K562 (cell line): Measurements from ENCODE around the gene FOXA3. TPM values are rescaled to one million over a fixed set of nuclear protein-coding genes. Genes with fewer than 3 reads are reported as not detected.
A peak's percentile ranks its signal among the peaks of the same experiment; 100 is the strongest.

Experiments used
- BRCA1 ChIP-seq, 2 experiments: fragments of 450-650 bp in 1 of 2; sonication (generic) in 1 of 2; formaldehyde crosslinking in 1 of 2; IDR thresholded peaks; 2 replicates each; pipeline versions ENCODE4 v1.5.0 to v1.6.1; 2017 to 2020; ENCODE audit warnings: mild to moderate bottlenecking in 1 of 2, missing genetic modification reagents in 1 of 2
- MBD2 ChIP-seq: sonication (generic); IDR thresholded peaks from 2 replicates; pipeline ENCODE4 v1.6.1; 2016; ENCODE audit warnings: low read depth, borderline replicate concordance
- POLR2AphosphoS5 ChIP-seq: IDR thresholded peaks from 2 replicates; pipeline ENCODE4 v1.6.1; 2011; ENCODE audit warnings: mild to moderate bottlenecking, low read depth, low read length, moderate library complexity; ENCODE audit not compliant: control insufficient read depth, insufficient read depth
- ZC3H4 ChIP-seq: sonication (generic); formaldehyde crosslinking; IDR thresholded peaks from 2 replicates; pipeline ENCODE4 v1.9.0; 2021; ENCODE audit warnings: missing genetic modification reagents, borderline replicate concordance
- polyA plus RNA-seq, 8 experiments: library from polyadenylated mRNA; depleted of rRNA in 4 of 8; stranded (reverse) in 5 of 8; unstranded in 3 of 8; fragments of >200 nt; fragmentation: Nextera tagmentation in 2 of 8; fragmentation: Illumina TruSeq in 1 of 8; extraction: Ambion mirVana in 2 of 8; extraction: Trizol in 1 of 8; gene quantifications; 2 replicates each; pipeline versions ENCODE4 v1.2.1 to v1.2.3, GENCODE V29; 2011 to 2014; ENCODE audit warnings: inconsistent platforms in 1 of 8, missing spikeins in 1 of 8
- total RNA-seq, 7 experiments: library from RNA; depleted of rRNA in 6 of 7; stranded (reverse); fragments of >200 nt in 6 of 7; fragmentation: Illumina TruSeq in 2 of 7; extraction: Trizol in 2 of 7; gene quantifications; 2 replicates each; pipeline versions ENCODE4 v1.2.1 to v1.2.3, GENCODE V29; 2011 to 2021; ENCODE audit warnings: low replicate concordance in 1 of 7
- TF ChIP-seq, protein P1 (sequence below): fragments of 450-650 bp; formaldehyde crosslinking; IDR thresholded peaks from 2 replicates; pipeline ENCODE4 v1.4.0; 2020; ENCODE audit warnings: mild to moderate bottlenecking, moderate library complexity
- TF ChIP-seq, protein P2 (sequence below): fragments of 450-650 bp; IDR thresholded peaks from one replicate; pipeline ENCODE4 v1.6.1; 2018; ENCODE audit warnings: mild to moderate bottlenecking, moderate library complexity; ENCODE audit not compliant: partially characterized antibody
- TF ChIP-seq, protein P3 (sequence below): sonication (generic); formaldehyde crosslinking; IDR thresholded peaks from 2 replicates; pipeline ENCODE4 v1.8.1; 2022; ENCODE audit warnings: missing genetic modification reagents
- TF ChIP-seq, protein P4 (sequence below): fragments of 450-650 bp; IDR thresholded peaks from 2 replicates; pipeline ENCODE4 v1.6.1; 2016; ENCODE audit warnings: mild to moderate bottlenecking, moderate library complexity
- TF ChIP-seq, protein P5 (sequence below): IDR thresholded peaks from 2 replicates; pipeline ENCODE4 v1.6.1; 2011; ENCODE audit not compliant: insufficient read length; ENCODE audit errors: extremely low read depth

The FOXA3 gene
- total and polyA plus RNA-seq, 9 of the 15 experiments (the other 6 are each of a cell fraction or from before 2014, with no cell fraction given) = 1.3 to 15.5 (median 4.7) TPM

DNA sequence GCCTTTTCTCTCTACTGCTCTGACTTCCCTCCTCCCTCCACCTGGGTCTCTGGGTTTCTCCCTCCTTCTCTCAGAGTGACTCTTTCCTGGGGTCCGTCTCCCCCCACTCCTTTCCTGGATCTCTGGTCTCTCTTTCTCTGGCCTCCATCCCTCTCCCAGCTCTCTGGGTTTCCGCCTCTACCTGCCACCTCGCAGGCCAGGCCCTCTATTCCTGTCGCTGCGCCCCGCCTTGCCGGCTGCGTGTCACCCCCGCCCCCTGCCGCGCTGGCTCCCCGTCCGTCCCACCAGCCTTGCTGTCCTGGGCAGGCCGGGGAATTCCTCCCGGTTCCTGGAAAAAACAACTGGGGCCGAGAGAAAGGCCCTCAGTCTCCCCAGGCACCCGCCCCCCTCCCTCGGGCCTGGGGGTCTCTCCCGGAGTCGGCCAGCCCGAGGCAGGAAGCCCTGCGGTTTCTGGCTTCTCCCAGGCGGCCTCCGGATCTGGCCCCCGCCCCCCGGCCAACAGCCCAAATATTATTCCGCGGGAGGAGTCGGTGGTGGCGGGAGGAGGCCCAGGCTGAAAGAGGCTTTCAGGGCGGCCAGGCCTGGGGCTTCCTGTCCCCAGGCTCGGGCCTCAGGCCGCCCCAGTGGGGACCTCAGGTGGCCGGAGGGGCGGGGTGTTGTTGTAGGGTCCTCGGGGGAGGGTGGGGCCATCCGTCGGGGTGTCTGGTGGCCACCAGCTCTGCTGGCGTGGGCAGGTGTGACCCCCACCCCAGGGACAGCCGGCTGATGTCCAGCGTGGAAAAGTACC lies 12.5 kb downstream of the FOXA3 start (continued):
- TF ChIP-seq, protein P1, sequence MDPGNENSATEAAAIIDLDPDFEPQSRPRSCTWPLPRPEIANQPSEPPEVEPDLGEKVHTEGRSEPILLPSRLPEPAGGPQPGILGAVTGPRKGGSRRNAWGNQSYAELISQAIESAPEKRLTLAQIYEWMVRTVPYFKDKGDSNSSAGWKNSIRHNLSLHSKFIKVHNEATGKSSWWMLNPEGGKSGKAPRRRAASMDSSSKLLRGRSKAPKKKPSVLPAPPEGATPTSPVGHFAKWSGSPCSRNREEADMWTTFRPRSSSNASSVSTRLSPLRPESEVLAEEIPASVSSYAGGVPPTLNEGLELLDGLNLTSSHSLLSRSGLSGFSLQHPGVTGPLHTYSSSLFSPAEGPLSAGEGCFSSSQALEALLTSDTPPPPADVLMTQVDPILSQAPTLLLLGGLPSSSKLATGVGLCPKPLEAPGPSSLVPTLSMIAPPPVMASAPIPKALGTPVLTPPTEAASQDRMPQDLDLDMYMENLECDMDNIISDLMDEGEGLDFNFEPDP (CRISPR knock-in tag) = no peak
- TF ChIP-seq ZC3H4 (no peak), POLR2AphosphoS5 (no peak), MBD2 (no peak), BRCA1 (IDR thresholded peaks at IDR 0.05) (no peak), BRCA1 (CRISPR knock-in tag; IDR thresholded peaks at IDR 0.05) (no peak)
- TF ChIP-seq, protein P2, sequence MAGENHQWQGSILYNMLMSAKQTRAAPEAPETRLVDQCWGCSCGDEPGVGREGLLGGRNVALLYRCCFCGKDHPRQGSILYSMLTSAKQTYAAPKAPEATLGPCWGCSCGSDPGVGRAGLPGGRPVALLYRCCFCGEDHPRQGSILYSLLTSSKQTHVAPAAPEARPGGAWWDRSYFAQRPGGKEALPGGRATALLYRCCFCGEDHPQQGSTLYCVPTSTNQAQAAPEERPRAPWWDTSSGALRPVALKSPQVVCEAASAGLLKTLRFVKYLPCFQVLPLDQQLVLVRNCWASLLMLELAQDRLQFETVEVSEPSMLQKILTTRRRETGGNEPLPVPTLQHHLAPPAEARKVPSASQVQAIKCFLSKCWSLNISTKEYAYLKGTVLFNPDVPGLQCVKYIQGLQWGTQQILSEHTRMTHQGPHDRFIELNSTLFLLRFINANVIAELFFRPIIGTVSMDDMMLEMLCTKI = no peak
- TF ChIP-seq, protein P3, sequence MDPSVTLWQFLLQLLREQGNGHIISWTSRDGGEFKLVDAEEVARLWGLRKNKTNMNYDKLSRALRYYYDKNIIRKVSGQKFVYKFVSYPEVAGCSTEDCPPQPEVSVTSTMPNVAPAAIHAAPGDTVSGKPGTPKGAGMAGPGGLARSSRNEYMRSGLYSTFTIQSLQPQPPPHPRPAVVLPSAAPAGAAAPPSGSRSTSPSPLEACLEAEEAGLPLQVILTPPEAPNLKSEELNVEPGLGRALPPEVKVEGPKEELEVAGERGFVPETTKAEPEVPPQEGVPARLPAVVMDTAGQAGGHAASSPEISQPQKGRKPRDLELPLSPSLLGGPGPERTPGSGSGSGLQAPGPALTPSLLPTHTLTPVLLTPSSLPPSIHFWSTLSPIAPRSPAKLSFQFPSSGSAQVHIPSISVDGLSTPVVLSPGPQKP = no peak
- TF ChIP-seq, protein P4, sequence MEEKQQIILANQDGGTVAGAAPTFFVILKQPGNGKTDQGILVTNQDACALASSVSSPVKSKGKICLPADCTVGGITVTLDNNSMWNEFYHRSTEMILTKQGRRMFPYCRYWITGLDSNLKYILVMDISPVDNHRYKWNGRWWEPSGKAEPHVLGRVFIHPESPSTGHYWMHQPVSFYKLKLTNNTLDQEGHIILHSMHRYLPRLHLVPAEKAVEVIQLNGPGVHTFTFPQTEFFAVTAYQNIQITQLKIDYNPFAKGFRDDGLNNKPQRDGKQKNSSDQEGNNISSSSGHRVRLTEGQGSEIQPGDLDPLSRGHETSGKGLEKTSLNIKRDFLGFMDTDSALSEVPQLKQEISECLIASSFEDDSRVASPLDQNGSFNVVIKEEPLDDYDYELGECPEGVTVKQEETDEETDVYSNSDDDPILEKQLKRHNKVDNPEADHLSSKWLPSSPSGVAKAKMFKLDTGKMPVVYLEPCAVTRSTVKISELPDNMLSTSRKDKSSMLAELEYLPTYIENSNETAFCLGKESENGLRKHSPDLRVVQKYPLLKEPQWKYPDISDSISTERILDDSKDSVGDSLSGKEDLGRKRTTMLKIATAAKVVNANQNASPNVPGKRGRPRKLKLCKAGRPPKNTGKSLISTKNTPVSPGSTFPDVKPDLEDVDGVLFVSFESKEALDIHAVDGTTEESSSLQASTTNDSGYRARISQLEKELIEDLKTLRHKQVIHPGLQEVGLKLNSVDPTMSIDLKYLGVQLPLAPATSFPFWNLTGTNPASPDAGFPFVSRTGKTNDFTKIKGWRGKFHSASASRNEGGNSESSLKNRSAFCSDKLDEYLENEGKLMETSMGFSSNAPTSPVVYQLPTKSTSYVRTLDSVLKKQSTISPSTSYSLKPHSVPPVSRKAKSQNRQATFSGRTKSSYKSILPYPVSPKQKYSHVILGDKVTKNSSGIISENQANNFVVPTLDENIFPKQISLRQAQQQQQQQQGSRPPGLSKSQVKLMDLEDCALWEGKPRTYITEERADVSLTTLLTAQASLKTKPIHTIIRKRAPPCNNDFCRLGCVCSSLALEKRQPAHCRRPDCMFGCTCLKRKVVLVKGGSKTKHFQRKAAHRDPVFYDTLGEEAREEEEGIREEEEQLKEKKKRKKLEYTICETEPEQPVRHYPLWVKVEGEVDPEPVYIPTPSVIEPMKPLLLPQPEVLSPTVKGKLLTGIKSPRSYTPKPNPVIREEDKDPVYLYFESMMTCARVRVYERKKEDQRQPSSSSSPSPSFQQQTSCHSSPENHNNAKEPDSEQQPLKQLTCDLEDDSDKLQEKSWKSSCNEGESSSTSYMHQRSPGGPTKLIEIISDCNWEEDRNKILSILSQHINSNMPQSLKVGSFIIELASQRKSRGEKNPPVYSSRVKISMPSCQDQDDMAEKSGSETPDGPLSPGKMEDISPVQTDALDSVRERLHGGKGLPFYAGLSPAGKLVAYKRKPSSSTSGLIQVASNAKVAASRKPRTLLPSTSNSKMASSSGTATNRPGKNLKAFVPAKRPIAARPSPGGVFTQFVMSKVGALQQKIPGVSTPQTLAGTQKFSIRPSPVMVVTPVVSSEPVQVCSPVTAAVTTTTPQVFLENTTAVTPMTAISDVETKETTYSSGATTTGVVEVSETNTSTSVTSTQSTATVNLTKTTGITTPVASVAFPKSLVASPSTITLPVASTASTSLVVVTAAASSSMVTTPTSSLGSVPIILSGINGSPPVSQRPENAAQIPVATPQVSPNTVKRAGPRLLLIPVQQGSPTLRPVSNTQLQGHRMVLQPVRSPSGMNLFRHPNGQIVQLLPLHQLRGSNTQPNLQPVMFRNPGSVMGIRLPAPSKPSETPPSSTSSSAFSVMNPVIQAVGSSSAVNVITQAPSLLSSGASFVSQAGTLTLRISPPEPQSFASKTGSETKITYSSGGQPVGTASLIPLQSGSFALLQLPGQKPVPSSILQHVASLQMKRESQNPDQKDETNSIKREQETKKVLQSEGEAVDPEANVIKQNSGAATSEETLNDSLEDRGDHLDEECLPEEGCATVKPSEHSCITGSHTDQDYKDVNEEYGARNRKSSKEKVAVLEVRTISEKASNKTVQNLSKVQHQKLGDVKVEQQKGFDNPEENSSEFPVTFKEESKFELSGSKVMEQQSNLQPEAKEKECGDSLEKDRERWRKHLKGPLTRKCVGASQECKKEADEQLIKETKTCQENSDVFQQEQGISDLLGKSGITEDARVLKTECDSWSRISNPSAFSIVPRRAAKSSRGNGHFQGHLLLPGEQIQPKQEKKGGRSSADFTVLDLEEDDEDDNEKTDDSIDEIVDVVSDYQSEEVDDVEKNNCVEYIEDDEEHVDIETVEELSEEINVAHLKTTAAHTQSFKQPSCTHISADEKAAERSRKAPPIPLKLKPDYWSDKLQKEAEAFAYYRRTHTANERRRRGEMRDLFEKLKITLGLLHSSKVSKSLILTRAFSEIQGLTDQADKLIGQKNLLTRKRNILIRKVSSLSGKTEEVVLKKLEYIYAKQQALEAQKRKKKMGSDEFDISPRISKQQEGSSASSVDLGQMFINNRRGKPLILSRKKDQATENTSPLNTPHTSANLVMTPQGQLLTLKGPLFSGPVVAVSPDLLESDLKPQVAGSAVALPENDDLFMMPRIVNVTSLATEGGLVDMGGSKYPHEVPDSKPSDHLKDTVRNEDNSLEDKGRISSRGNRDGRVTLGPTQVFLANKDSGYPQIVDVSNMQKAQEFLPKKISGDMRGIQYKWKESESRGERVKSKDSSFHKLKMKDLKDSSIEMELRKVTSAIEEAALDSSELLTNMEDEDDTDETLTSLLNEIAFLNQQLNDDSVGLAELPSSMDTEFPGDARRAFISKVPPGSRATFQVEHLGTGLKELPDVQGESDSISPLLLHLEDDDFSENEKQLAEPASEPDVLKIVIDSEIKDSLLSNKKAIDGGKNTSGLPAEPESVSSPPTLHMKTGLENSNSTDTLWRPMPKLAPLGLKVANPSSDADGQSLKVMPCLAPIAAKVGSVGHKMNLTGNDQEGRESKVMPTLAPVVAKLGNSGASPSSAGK = peak; percentile 62
- TF ChIP-seq, protein P5, sequence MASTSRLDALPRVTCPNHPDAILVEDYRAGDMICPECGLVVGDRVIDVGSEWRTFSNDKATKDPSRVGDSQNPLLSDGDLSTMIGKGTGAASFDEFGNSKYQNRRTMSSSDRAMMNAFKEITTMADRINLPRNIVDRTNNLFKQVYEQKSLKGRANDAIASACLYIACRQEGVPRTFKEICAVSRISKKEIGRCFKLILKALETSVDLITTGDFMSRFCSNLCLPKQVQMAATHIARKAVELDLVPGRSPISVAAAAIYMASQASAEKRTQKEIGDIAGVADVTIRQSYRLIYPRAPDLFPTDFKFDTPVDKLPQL = no peak
